ENCODE measurements around the gene TAS2R41. TPM values are rescaled to one million over a fixed set of nuclear protein-coding genes. Genes with fewer than 3 reads are reported as not detected.

Gene TAS2R41, protein sequence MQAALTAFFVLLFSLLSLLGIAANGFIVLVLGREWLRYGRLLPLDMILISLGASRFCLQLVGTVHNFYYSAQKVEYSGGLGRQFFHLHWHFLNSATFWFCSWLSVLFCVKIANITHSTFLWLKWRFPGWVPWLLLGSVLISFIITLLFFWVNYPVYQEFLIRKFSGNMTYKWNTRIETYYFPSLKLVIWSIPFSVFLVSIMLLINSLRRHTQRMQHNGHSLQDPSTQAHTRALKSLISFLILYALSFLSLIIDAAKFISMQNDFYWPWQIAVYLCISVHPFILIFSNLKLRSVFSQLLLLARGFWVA
- total RNA-seq, result not detected

DNA sequence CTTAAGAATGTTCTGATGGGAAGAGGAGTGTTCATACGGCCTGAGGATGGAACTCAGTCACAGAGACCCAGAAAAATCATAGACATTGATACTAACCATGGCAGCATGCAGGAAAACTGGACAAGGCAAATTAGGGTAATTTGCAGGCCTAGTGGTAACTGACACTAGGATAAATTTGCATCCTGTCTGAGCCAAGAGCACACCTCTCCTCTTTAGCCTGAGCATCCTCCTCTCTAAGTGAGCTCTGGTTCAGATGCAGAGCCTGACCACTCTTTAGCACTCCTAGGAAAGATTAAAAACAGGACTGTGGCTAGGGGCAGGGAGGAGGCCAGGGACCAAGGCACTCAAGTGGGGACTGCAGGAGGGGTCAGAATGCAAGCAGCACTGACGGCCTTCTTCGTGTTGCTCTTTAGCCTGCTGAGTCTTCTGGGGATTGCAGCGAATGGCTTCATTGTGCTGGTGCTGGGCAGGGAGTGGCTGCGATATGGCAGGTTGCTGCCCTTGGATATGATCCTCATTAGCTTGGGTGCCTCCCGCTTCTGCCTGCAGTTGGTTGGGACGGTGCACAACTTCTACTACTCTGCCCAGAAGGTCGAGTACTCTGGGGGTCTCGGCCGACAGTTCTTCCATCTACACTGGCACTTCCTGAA is at the start of gene TAS2R41:
TSS of gene TAS2R41 (plus strand) at position 373 of the 650 bp plus-strand sequence. CDS start at position 373, 0 bp downstream.

DNA sequence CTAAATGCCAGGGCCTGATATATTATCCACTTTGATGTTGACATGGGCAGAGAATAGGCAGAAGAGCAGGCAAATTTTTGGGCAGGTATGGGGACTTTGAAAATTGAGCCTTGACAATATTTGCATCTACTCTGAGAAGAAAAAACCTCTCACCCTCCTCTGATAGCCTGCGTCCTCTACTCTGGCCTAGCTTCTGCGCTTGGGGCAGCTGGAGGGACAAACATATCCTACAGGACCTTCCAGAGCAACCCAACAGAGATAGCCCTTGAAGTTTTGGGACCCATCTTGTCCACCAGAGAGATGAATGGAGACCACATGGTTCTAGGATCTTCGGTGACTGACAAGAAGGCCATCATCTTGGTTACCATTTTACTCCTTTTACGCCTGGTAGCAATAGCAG is 34.5 kb upstream of the TAS2R41 start, which contains the start of gene TAS2R60:
TSS of gene TAS2R60 (plus strand) at position 301 of the 400 bp plus-strand sequence. CDS start at position 301, 0 bp downstream.

Other genes with a start within 250 kb of the TAS2R41 start
- gene GSTK1, start 214.4 kb upstream of the TAS2R41 start, total RNA-seq, result 69.9 TPM
- 3.6 TPM for gene TMEM139, start 192.9 kb upstream of the TAS2R41 start, total RNA-seq
- gene CASP2, start 189.5 kb upstream of the TAS2R41 start, total RNA-seq, result 36.0 TPM
- 0.22 TPM for gene CLCN1, start 161.8 kb upstream of the TAS2R41 start, total RNA-seq
- gene FAM131B, start 115.2 kb upstream of the TAS2R41 start, total RNA-seq, result 13.0 TPM
- gene ZYX, start 96.5 kb upstream of the TAS2R41 start, total RNA-seq, result 29.9 TPM
- 2.1 TPM for gene EPHA1, start 69.0 kb upstream of the TAS2R41 start, total RNA-seq
- gene TAS2R60, start 34.4 kb upstream of the TAS2R41 start, total RNA-seq, result not detected
- gene CTAGE15, start 93.9 kb downstream of the TAS2R41 start, total RNA-seq, result 1.8 TPM
- 2.3 TPM for gene TCAF2, start 143.1 kb downstream of the TAS2R41 start, total RNA-seq

All from camera-type eye (tissue), 1 donor.